GM19328 (cell line): ENCODE data around the gene C22orf31.

ENCODE experiments used
- ATAC-seq: cut with Tn5 transposase; IDR thresholded peaks from one replicate; pipeline ENCODE4 v1.9.1; 2021; ENCODE audit warnings: mild to moderate bottlenecking, moderate library complexity; ENCODE audit not compliant: unreplicated experiment

The C22orf31 gene

DNA sequence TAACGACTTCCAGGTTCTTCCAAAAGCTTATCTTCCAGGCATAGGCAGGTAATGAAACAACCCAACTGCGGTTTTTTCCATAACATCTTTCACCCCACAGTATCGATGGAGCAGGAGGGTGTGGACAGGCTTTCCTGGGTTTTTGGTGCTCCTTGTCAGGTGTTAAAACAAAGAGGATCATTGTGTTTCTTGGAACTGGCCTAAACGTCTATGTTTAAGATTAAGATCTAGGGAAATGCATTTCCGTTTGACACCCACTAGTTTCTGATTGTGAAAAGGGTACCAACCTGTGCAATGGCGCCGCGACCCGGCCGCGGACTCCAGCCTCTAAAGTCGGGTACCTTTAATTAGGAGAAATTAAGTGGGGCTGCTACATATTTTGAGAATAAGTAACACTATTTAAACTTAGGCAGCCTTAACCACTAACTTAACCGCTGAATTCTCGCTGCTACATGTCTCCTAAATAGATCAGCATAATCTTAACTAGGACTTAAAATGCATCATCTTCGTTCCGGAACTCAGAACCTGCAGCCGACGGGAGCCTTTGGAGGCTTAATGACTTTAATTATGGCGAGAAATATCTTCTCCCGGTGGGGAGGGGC, 31.5 kb downstream of the C22orf31 start:
- ATAC-seq: no peak

DNA sequence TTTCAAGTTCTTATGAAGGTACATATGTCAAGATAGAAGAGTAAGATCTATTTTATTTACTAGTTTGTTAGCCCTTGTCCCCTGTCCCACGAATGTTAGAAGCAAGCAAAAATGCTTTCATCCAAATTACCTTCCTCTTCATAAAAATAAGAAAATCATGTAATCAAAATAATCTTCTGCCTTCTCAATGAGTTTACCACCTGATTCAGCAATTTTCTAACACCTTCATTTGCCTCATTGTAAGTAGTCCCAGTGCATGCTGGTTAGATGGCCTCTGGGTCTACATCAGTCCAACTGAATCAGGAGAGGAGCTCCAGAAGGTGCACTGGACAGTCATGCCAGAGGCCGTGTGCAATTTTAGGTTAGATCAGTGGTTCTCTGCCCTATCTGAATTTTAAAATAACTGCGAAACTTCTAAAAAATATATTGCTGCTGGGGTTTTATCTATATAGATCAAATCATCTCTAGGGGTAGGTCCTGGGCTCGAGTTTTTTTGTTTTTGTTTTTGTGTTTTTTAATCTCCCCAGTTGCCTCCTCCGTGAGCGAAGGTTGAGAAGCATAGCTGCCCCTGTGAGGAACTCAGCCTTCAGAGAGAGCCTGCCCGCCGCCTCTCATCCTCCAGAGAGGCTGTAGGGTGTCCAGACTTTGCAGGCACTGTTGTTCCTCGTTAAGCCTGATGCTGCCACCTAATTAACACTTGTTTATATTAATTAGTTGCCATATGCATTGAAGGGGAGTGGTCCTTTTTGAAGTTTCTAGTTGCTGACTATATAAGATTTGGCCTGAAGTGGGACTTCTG, 32.2 kb downstream of the C22orf31 start:
- no peak for ATAC-seq

DNA sequence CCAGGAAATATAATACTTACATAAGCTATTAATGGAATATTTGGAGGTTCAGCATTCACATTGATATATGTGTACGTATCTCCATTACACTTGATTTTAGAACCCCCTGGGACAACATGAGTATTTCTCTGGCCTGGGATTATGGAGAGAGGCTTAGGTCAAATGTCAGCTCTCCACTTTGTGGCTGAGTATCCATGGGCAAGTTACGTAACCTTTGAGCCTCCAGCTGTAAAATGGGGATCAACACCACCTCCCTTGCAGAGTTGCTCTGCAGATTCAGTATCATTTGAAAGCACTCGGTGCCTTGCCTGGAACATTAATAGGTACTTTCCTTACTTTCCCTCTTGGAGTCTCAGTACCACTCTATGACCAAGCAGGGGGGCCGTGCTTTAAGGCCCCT, 33.2 kb downstream of the C22orf31 start:
- no peak for ATAC-seq

DNA sequence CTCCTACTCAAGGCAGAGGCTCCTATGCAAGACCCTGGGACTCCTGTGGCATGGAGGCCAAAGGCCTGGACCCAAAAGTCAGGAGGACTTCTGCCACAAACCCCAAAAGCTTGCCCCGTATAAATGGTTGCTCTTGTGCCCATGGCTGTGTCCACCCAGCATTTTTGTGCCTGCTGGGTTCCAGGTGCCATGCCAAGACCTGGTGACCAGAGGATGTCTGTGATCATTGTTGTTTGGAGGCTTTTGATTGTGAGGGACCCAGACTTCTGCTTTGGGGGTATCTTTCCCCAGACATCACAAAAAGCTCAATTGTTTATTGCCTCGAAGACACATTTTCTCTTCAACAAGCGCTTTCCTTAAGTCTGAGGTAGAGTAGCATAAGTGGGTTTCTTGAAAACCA, 35.1 kb downstream of the C22orf31 start:
- ATAC-seq: no peak

DNA sequence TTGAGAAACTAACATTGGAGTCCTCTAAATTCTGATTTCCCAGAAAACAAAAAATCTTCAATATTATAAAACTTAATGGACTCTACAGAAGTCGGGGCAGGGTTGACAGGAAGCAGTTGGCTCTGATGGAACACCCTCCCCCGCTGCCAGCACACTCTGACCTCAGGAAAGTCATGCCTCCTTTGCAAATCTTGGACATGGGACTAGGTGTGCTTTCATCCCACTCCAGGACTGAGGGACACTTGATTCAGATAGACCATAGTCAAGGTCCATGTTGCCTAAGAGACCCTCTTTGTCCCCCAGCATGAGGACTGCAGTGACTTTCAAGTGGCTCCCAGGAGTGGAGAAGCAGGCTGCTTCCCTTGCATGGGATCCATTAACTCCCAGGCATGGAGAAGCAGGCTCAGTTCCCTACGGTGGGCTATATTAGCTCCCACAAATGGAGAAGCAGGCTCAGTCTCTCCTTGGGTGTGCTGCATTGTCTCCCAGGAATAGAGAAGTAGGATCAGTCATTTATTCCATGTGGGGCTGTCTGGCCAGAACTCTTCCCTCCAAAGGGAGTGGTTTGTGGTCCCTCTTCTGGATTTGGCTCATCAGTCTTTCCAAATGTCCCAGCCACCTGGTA, 38.3 kb downstream of the C22orf31 start:
- ATAC-seq: no peak

DNA sequence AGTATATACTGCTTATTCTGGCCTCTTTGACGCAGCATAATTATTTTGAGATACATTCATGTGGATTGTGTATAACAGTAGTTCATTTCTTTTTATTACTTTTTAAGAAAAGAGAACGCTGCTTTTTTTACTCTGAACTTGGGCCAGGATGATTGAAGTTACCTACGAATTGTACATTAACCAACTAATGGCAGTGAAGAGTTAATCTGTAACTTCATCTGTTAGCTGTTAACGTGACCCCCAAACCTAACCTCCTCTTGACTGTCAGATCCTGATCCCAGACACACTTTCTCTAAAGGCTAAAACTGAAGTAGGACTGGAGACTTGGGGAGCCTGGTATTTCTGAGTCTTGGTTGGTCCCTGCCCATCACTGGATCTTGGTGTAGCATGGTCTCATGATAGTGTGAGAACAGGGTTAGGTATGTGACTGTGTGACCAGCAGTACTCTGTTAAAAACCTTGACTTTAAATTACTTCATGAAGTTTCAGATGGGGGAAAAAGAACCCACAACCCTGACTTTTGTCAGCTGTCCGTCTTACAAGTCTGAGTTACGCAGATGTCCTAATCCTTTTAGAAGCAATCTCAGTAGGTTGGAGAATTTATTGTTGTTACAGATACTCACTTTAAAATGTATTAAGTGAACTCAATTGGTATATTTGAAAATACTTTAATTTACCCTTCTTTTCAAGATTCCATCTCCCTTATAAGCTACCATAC, 39.4 kb downstream of the C22orf31 start:
- no peak for ATAC-seq

DNA sequence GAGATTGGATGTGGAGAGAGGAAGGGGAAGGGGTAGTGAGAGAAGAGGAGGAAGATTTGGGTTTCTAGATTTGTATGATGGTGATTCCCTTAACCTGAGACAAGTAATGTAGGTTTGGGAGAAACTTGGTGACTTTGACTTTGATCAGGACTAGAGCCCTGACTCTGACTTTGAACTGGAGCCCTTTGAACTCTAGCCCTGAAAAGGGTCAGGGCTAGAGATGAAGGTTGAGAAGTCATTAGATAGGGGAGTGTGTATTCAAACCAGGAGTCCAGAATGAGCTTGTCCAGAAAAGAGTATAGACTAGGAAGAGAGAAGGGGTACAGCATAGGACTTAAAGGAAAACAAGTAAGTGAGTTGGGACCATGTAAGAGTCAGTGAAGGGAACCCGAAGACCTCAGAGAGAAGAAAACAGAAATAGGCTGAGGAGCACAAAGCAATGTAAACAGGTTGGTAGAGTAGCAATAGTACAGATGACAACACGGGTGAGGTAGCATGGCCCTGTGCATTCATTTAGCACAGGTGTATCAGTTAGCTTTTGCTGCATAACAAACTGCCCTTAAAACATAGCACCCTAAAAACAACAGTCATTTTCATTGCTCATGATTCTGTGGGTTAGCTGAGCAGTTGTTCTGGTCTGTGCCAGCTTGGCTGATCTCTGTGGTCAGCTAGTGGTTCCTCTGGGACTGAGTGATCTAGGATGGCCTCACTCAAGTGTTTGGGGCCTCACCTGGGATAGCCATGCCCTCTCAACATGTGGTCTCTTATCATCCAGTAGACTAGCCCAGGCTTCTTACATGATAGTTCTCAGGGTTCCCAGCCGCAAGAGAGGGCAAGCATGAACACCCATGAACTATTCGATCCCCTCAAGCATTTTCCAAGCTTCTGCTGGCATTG, 43.1 kb downstream of the C22orf31 start:
- ATAC-seq: no peak

DNA sequence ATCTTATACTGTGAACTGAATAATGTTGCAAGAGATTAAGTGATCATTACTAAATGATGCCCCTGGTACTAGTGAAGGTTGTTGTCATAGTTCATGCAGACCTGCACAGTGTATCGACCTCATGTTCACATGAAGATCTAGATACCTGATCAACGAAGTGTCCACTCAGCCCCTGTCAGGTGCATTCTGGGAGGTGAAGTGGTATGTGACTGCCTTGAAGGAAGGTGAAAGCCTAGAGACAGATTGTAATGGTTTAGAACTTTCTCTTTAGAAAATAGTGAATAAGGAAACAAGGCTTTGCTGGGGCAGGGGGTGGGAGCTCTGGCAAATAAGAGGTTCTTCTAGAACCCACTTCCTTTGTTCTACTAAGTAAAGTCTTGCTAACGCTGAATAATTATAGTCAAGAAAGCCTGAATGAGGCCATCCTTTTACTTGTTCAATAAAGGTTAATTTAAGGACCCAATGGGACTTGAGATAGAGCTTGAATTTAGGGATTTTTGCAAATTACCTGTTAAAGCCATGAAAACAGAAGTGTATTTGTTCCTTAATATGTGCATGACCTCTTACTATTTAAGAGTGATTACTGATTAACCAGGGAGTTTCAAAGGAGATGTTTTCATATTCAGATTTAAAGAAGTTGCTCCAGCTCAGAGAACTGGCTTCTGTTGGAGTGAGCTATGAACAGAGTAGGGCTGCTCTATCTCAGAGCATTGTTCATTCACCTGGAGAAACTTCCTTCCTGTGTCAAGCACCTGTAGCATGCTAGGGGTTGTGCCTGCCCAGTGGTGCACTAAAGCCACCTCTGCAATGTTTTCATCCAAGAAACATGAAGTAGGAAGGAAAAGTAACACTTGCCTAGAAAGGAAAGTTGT, 45.3 kb downstream of the C22orf31 start:
- ATAC-seq: no peak

DNA sequence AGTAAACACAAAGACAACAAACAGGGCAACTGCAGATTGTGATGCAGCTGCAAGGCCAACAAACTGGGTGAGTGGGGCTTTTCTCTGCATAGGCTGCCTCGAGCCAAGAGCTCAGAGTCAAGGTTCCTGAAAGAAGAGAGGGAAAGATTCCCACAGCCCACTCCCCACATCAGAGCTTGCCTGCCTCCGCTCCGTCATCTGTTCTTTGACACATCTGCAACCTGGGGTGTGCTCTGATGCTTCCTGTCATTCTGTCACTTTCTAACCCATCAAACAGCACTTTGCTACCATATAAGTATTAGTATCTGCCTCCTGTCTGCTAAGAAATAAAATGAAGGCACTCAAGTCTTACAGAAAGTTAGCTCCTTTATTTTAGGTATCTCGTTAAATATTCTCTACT, 46.9 kb downstream of the C22orf31 start:
- no peak for ATAC-seq

DNA sequence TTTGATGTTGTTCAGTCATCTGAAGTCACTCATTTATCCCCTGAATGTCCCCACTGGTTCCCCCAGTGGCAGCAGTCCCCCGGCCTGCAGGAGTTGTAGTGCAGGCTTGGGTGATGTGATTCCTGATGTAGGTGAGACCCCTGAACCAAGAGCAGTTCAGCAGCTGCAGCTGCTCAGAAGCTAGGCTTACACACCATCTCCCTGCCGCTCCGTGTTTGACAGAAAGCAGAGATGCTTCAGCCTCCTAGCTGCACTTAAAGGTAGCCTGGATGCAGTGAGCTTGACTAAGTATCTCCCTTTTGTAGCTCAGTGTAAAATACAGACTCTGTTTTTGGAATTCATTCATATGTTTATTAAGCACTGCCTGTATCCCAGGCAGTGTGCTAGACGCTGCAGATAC, 47.3 kb downstream of the C22orf31 start:
- ATAC-seq: no peak

DNA sequence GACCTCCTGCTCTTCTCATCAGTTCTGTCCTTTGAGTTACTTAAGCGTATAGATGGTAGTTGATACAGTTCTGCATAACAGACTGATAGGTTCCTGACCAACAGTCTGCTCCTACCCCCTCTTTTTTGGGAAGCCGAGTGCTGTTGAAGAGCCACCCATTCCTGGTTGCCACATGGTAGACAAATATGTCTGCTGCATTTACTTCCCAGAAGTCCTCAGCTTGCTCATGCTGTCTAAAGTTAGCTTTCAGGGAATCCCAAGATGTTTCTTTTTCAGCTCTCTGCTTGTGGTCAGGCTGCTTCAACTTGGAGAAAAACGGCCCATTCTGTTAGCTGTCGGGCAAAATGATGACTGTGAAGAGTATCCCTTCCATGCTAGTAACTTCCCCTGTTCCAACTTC, 48.7 kb downstream of the C22orf31 start:
- ATAC-seq: no peak

DNA sequence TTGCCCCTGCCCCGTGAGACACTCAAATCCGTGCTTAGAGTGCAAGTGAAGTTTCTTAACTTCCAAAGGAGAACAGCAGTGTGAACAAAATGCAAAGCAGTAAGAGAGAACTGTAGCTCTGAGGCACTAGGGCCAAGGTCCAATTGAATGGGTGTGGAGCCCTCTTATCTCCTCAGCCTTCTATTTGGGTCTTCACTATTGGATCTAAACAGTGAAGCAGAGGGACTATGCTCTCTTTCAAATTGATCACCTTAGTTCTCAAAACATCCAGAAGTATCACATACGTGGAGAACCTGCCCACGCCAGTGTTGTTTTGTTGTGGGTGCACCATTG, 49.6 kb downstream of the C22orf31 start:
- ATAC-seq: no peak

DNA sequence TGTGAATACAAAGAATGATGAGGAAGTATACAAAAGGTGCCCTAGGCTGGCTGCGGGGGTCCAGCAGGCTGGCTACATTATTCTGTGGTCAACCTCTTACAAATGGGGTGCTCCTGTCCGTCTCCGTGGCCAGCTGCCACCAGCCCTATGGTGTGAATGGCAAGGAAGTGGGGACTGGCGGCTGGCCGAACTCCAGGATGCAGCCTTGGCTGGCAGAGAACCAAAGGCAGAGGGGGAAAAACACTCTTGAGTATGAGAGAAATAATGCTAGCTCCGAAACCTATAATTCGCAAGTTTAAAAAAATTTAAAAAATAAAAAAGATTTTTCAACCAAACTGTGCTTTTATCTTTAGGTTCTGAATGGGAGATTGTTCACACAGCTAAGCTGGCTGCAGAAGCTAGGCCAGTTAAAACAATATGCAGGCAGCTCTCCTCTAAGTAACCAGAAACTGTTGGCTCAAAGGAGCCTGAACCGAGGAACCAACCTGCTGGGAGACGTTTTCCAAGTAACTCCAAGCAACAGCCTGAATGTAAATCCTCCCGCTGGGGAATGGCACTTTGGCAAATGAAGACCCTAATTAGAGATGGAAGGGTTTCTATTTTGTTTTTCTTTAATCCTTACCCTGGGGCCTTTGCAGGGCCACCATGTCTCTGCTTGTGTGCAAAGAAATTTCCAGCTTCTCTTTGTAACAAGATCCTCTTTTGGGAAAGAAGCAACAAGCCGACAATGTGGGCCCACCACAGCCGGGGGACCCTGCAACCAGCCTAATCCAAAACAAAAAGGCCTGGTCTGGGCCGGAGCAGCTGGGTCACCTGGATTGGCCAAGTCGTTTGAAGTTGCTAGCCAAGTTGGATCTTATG, 50.2 kb downstream of the C22orf31 start:
- no peak for ATAC-seq

DNA sequence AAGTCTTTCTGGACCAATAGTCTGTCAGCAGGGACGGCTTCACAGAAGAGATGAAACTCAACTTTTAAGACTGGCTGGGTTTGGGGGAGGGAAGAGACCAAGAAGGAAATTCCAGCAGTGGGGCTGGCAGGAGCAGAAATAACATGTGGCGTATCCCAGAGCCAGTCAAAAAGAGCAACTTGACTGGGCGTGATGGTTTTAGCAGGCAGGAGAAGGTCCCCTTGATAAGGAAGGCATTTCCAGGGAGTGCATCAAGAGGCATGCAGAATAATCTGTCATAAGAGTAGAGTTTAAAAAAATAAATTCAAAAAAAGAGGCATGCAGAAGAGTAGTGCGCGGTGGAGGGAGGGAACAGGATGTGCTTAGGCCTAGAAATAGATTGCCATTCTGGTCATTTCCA, 52.5 kb downstream of the C22orf31 start:
- no peak for ATAC-seq
